Central memory CD4-positive, alpha-beta T cell (primary cell): Measurements from ENCODE around the gene CSRP3.

Experiments used
- DNase-seq: peaks from one replicate; pipeline ENCODE4 v3.0.0; 2022

CSRP3 gene

GRCh38 chr11:19225123-19225522, 23.3 kb upstream of the CSRP3 start:
- no peak for DNase-seq

- no peak for DNase-seq
Measured at GRCh38 chr11:19220903-19221724, 19.3 kb upstream of the CSRP3 start.

- no peak for DNase-seq
Measured at GRCh38 chr11:19218786-19219460, 17.1 kb upstream of the CSRP3 start.

GRCh38 chr11:19218216-19218615, 16.4 kb upstream of the CSRP3 start:
- DNase-seq = no peak

- DNase-seq = no peak
Measured at GRCh38 chr11:19216709-19217374, 15.1 kb upstream of the CSRP3 start.

- DNase-seq = no peak
Measured at GRCh38 chr11:19216021-19216420, 14.2 kb upstream of the CSRP3 start.

GRCh38 chr11:19209617-19210370, 8.0 kb upstream of the CSRP3 start:
- DNase-seq = no peak

GRCh38 chr11:19208959-19209546, 7.3 kb upstream of the CSRP3 start:
- no peak for DNase-seq

- DNase-seq = no peak
Measured at GRCh38 chr11:19208181-19208580, 6.4 kb upstream of the CSRP3 start.

- DNase-seq = no peak
Measured at GRCh38 chr11:19204836-19205235, 3.1 kb upstream of the CSRP3 start.

- no peak for DNase-seq
Measured at GRCh38 chr11:19200410-19201201, 1.2 kb downstream of the CSRP3 start.

GRCh38 chr11:19199771-19200170, 2.0 kb downstream of the CSRP3 start:
- DNase-seq = no peak

GRCh38 chr11:19199048-19199447, 2.7 kb downstream of the CSRP3 start:
- DNase-seq = no peak

GRCh38 chr11:19196432-19196831, 5.4 kb downstream of the CSRP3 start:
- DNase-seq = no peak

GRCh38 chr11:19194620-19195308, 7.0 kb downstream of the CSRP3 start:
- DNase-seq = no peak

GRCh38 chr11:19193916-19194315, 7.9 kb downstream of the CSRP3 start:
- DNase-seq = no peak

- no peak for DNase-seq
Measured at GRCh38 chr11:19191530-19192169, 10.1 kb downstream of the CSRP3 start.

- DNase-seq = no peak
Measured at GRCh38 chr11:19187833-19188258, 13.9 kb downstream of the CSRP3 start.

- no peak for DNase-seq
Measured at GRCh38 chr11:19187114-19187832, 14.5 kb downstream of the CSRP3 start.

GRCh38 chr11:19185516-19186052, 16.2 kb downstream of the CSRP3 start:
- DNase-seq = no peak
